RWPE1 (cell line): Measurements from ENCODE around the gene CFAP97.

Source experiments
- CTCF ChIA-PET: fragments of 350-600 bp; sonication (Branson Sonifier 250); formaldehyde crosslinking; extraction: SDS; loops from one replicate; lab custom pipeline; 2021; lab: Yijun Ruan, JAX
- POLR2A ChIA-PET: fragments of 400-600 bp; formaldehyde crosslinking; extraction: SDS; loops from one replicate; lab custom pipeline; 2020; ENCODE audit warnings: antibody characterized with exemption; ENCODE audit not compliant: low non-redundant PET; lab: Yijun Ruan, JAX
- DNase-seq: peaks from one replicate; pipeline ENCODE4 v3.0.0; 2012; ENCODE audit warnings: low spot score
- H3K27ac ChIP-seq: fragments of 450-650 bp; 2 replicates; pipeline ENCODE4 v1.5.1; 2017
- TF ChIP-seq, protein P1 (sequence below): fragments of 450-650 bp; conservative IDR thresholded peaks from 2 replicates; pipeline ENCODE4 v1.5.1; 2017; ENCODE audit warnings: low read depth, mild to moderate bottlenecking

The CFAP97 gene

DNA sequence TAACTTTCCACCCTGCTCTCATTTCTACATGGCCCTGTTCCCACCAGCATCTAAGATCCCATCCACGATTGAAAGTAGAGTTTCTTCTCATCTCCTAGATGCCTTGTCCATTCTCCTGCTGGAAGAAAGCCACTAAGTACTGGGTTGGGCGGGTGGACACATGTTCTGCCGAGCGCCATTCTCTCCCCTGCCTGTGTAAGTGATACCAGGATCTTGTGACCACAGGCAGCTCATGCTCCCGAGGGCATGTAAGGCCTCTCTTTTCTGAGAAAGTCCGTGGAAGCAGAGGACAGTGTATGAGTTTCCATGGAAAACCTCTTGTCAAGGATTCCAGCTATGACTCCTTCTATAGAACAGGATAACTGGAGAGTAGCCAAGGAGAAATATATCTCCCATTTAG, 64.1 kb downstream of the CFAP97 start:
- TF ChIP-seq, protein P1, sequence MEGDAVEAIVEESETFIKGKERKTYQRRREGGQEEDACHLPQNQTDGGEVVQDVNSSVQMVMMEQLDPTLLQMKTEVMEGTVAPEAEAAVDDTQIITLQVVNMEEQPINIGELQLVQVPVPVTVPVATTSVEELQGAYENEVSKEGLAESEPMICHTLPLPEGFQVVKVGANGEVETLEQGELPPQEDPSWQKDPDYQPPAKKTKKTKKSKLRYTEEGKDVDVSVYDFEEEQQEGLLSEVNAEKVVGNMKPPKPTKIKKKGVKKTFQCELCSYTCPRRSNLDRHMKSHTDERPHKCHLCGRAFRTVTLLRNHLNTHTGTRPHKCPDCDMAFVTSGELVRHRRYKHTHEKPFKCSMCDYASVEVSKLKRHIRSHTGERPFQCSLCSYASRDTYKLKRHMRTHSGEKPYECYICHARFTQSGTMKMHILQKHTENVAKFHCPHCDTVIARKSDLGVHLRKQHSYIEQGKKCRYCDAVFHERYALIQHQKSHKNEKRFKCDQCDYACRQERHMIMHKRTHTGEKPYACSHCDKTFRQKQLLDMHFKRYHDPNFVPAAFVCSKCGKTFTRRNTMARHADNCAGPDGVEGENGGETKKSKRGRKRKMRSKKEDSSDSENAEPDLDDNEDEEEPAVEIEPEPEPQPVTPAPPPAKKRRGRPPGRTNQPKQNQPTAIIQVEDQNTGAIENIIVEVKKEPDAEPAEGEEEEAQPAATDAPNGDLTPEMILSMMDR = no peak
- no peak overlapping the region for H3K27ac ChIP-seq
- ChIA-PET POLR2A (no interaction called here), CTCF (no interaction called here)
- no peak for DNase-seq

DNA sequence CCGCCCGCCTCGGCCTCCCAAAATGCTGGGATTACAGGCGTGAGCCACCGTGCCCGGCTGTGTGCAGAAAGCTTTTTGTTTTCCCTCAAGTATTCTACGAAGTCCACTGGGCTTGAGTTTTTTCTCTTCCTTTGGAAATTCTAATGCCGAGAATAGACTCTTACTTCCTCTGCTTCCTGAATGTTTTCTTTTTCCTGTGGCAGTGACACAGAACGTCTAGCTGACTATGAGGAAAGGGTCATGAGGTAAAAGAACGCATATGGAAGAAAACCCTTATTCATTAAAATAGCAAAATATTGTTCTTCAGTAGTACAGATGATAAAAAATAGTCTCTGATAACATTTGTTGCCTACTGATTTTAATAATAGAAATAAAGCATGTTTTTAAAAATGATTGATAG, 65.6 kb downstream of the CFAP97 start:
- ChIA-PET CTCF (no interaction called here), POLR2A (no interaction called here)
- TF ChIP-seq, protein P1 = no peak
- no peak overlapping the region for H3K27ac ChIP-seq
- DNase-seq = no peak

DNA sequence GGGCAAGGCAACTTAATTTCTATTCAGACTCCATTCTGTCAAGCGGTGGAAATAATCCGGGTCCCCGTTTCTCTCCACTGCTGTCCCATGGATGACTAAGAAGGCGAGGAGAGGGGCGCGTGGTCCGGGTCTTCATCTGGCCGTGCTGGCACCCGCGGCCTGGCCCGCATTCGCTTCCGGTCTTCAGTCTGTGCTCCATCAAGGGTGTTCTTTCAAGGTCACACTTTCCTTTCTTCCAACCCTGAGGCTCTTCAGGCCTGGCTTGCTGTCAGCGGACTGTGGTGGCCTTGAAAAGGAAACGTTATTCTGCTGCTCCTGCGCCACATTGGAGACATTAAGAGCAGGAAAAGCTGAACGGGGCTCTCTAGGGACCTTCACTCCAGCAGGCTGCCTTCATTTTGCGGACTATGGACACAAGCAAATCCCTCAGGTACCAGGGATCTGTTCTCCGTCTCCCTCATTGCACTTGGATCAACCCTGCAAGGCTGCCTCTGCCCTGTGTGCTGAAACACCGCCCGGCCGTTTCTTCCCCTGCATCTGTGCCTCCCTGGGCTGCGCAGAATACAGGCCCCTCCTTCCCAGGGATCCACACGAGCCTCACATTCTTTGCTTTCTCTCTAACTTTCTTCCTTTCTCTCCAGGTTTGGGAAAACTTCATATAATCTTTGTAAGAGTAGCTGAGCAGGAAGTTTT, 66.4 kb downstream of the CFAP97 start:
- ChIA-PET POLR2A (no interaction called here), CTCF (no interaction called here)
- DNase-seq = no peak
- TF ChIP-seq, protein P1 = no peak
- no peak overlapping the region for H3K27ac ChIP-seq

DNA sequence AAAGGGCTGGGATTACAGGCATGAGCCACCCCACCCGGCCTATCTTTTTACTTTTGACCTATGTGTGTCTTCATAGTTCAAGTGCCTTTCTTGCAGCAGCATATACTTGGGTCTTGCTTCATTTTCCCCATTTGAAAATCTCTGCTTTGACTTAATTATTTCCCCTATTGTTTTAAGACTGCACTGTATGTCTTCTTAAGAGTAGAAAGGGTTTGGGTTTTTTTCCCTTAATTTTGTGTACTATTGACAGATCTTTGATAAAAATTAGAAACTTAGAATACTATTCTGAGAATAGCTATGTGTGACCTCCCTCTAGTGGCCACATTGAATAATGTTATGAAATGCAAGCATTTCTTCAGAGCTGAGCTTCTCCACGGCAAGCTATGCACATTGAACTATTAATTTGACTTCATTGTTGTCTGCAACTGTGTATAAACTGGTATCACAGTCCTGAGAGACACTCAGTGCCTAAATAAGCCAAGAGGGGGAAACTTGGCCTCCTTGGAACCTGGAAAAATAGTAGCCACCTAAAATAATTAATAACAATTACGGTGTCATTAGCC, 69.4 kb downstream of the CFAP97 start:
- TF ChIP-seq, protein P1 = peak; percentile 77
- DNase-seq = peak; percentile 49
- H3K27ac ChIP-seq = no peak overlapping the region
- ChIA-PET CTCF (interaction anchor here (0.5 to 1.6 kb wide), 14 partner anchors 9 to 640 kb away, joined by 3 to 11 read pairs (median 4); partner anchors contain the start of gene SLC25A4), POLR2A (interaction anchor here (1.0 kb wide), 1 partner anchor 9 kb away, joined by 5 read pairs; the partner anchor contains the start of gene SLC25A4)

DNA sequence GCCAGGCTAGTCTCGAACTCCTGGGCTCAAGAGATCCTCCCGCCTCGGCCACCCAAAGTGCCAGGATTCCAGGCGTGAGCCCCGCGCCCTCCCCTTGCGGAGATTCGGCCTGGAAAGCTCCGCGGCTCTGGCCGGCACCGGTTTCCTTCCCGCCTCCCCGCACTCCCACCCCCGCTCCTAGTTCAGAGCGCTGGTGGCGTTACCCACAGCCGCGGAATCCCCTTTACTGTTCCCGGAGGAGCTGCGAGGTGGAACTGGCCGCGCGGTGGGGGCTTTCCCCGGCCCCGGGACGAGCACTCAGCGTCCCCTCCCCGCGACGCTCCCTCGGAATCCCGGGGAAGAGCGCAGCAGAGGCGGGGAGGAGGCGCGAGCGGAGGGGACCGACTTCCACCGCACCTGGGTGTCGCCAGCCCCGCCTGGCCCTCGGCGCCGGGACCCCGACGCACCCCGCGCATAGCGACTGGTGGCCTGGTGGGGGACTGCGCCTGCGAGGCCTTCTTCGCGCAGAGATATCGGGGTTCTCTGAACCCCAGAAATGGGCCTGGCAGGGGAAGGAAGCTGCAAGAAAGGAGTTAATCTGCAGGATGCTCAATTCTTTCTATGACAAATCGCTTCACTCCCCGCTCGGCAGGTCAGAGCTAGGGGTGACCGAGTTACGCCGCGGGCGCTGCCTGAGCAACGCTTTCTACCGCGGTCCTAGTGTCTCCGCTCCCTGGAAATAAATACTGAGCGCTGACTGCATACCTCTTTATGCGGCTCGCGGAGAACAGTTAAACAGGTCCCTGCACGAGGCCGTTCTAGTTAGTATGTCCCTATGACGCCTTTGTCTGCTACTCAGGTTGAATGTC, 75.3 kb downstream of the CFAP97 start:
- TF ChIP-seq, protein P1 = no peak
- peak; percentile 35 for DNase-seq
- no peak overlapping the region for H3K27ac ChIP-seq
- POLR2A ChIA-PET = no interaction called here
- CTCF ChIA-PET = interaction anchor here (0.7 kb wide), 2 partner anchors 89 to 123 kb away, joined by 3 read pairs; no protein-coding TSS in a partner anchor
